ENCODE data around the gene PDHX.

PDHX gene

DNA sequence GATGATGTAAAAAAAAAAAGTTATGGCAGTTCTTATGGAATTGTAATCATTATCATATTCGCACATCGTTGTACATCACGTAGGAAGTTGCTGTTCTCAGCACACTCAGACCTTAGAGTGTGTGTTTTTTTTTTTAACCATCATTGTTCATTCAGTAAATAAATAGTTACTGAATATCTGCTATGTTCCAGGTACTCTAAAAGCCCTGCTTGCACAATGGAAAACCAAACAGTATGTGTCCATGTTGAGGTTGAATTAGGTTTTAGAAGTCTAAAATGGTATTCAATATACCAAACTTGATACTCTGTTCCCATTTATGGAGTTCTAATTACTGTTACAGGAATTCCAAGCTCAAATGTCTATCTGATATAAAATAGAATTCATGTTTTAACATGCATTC lies 41.2 kb downstream of the PDHX start:
- DNase-seq (ENCODE audit: low spot score) = no peak

DNA sequence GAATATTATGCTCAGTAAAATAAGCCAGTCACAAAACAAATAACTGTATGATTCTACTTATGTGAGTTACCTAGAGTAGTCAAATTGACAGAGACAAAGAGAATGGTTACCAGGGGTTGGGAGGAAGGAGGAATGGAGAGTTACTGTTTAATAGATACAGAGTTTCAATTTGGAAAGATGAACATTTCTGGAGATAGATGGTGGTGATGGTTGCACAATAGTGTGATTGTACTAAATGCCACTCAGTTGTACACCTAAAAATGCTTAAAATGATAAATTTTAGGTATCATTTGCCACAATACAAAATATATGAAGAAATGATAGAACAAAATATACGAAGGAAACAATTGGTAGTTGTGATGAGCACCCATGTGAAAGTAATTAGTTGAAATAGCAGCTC lies 43.4 kb downstream of the PDHX start:
- DNase-seq (ENCODE audit: low spot score) = no peak

DNA sequence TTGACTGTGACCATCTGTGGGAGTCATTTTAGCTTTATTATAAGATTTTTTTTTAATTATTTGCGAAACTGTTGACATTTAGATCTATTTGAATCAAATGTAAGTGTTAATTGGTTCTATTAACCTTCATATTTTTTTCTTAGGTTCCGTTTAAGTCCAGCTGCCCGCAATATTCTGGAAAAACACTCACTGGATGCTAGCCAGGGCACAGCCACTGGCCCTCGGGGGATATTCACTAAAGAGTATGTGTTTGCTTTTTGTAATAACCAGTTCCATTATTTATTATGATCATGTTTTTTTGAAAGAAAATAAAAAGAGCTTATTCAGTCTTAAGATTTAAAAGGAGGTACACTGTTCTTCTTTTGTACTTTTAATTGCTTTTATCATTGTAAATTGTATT lies 43.9 kb downstream of the PDHX start:
- DNase-seq (ENCODE audit: low spot score) = no peak

DNA sequence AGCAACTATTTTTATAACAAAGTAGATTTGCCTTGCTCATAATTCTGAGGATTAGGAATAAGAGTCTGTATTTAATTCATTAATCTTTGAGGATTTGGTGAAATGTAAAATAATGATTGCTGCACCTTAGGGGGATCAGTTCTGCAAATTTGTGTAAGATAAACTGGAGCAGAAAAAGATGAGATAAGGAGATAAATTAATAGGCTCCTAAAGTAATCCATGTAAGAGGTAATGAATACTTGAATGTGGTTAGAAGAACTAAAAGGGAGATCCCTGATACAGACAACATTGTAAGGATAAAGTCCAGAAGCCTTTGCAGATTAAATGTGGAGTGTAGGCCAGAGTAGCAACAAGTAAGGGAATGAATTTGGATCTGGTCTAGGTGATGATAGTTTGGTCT lies 45.6 kb downstream of the PDHX start:
- DNase-seq (ENCODE audit: low spot score) = no peak

DNA sequence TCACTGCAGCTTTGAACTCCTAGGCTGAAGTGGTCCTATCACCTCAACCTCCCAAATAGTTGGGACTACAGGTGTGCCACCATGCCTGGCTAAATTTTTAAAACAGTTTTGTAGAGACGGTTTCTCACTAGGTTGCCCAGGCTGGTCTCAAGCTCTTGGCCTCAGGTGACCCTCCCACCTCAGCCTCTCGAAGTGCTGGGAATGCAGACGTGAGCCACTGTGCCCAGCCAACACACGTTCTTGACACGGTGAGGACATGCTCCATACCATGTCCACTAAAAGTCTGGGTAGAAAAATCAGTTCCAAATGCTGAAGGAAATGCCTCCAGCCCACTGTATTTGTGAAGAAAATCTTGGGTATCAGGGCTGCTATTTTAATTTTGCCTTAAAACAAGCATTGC lies 46.9 kb downstream of the PDHX start:
- DNase-seq (ENCODE audit: low spot score) = no peak

DNA sequence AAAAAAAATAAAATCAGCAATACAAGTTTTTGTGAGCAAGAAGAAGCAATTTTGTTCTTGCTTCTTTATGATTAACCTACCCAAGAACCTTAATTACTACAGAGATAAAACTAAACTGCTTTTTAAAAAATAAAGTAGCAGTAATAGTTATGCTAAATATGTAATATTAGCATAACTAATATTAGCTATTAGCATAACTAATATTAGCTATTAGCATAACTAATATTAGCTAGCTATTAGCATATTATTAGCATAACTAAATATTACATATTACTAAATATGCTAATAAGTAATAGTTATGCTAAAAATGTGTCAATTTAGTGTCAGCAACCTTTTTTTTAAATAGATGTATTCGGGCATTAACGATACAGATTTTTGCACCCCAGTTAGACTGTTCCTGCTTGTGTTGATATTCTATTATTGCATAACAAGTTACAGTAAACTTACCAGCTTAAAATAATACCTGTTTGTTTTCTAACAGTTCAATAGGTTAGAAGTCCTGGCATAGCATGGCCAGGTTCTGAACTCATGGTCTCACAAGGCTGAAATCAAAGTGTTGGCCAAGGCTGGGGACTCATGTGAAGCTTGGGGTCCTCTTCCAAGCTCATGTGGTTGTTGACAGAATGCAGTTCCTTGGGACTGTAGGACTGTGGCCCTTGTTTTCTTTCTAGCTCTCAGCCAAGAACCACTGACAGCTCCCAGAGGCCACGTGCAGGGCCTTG lies 48.4 kb downstream of the PDHX start:
- DNase-seq (ENCODE audit: low spot score) = no peak

DNA sequence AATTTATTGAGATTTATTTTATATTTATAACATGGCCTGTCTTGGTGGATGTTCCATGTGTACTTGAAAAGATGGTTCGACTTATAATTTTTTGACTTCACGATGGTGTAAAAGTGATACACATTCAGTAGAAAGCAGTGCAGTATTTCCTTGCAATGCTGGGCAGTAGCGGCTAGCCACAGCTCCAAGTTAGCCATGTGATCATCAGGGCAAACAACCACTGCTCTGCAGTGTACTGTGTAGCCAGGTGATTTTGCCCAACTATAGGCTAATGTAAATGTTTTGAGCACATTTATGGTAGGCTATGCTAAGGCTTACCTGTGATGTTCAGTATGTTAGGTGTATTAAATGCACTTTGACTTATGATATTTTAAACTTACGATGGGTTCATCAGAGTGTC lies 52.4 kb downstream of the PDHX start:
- DNase-seq (ENCODE audit: low spot score) = no peak

DNA sequence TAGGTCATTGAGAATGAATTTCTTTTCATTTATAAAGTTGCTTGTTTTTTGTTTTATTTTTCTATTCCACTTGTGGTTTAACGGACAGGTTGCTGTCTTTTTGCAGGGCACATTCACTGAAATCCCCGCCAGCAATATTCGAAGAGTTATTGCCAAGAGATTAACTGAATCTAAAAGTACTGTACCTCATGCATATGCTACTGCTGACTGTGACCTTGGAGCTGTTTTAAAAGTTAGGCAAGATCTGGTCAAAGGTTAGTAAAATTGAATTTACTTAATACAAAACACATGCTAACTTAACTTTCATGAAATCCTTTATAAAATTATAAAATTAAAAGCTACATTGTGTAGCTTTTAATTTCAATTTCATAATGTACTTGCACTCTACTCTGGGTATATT lies 53.6 kb downstream of the PDHX start:
- DNase-seq (ENCODE audit: low spot score) = no peak

DNA sequence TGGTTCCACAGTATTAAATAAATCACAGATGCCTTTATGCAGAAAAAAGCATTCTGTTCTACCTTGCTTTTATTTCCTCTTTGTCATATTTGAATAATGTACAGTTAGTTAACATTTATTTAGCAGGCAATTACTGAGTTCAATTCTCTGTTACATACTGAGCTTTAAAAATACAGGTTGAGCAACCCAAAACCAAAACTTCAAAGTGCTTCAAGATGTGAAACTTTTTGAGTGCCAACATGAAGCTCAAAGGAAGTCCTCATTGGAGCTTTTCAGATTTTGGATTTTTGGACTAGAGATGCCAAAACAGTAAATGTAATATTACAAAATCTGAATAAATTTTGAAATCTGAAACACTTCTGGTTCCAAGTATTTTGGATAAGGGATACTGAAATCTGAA lies 54.1 kb downstream of the PDHX start:
- no peak for DNase-seq (ENCODE audit: low spot score)

DNA sequence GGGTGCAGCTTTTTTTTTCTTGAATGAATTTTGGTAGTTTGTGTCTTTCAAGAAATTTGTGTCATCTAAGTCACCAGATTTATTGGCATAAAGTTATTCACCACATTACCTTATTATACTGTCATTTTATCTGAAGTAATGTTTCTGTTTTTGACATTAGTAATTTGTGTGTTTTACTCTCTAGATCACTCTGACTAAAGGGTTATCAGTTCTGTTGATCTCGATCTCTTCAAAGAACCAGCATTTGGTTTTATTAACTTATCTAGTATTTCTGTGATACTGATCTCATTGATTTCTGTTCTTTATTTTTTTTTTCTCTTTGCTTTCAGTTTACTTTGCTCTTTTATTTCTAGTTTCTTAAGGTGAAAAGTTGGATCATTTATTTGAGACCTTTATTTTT lies 55.5 kb downstream of the PDHX start:
- no peak for DNase-seq (ENCODE audit: low spot score)

DNA sequence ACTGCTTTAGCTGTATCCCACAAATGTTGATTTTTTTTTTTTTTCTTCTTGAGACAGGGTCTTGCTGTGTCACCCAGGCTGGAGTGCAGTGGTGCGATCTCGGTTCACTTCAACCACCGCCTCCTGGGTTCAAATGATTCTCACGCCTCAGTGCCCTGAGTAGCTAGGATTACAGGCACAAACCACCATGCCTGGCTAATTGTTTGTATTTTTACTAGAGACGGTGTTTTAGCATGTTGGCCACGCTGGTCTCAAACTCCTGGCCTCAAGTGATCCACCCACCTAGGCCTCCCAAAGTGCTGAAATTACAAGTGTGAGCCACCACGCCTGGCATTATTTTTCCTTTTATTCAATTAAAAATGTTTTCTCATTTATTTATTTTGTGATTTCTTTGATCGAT lies 55.9 kb downstream of the PDHX start:
- DNase-seq (ENCODE audit: low spot score) = no peak

DNA sequence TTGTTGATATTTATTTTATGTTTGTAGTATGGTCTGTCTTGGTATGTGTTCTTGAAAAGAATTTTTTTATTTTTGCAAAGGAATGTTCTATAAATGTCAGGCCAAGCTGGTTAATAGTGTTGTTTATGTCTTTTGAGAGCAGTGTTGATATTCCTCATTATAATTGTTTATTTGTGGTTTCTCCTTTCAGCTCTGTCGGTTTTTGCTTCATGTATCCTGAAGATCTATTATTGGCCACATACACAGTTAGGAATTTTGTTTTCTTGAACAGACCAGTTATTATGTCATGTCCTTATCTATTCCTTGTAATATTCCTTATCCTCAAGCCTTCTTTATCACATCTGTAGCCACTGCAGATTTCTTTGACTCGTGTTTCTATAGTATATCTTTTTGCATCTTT lies 56.5 kb downstream of the PDHX start:
- no peak for DNase-seq (ENCODE audit: low spot score)

DNA sequence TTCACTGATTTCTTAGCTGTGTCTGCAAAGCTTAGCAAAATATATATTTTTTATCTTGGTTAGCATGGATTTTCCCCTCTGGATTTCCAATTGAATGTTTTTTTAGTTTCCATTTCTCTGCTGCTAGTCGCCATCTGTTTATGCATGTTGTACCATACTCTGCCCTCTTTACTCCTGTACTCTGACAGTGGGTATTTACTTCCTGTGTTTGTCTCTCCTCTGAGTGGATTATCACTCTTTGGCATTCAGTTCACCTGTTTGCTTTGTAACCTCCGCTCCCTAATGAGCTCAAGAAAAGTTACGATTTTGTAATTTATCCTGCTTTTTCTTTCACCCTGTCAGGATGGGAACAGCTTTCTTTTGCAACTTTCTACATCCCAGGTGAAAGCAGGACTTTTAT lies 59.1 kb downstream of the PDHX start:
- no peak for DNase-seq (ENCODE audit: low spot score)

DNA sequence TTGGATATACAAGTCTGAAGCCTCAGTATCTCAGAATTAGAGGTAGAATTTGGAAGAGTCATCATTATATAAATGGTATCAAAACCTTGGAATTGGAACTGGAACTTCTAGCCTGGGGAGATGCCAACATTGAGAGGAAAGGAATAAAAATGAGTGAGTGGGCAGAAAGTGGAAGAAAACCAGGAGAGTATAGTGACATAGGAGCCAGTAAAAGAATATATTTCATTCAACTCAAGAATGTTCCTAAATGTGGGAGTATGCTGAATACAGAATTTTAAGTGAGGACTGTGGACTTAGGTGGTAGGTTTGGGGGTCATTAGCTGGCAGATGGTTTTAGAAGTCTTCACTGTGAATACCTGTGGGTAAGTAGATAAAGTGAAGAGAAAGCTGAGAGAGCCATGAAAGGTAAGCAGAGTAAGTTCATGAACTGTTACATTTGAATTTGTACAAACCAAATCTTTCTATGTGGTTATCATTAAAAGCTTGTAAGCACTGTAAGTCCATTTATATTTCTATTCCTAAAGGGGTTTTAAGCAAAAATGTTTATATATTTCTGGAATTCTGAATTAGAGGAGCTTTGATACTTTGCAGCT lies 60.2 kb downstream of the PDHX start:
- no peak for DNase-seq (ENCODE audit: low spot score)

DNA sequence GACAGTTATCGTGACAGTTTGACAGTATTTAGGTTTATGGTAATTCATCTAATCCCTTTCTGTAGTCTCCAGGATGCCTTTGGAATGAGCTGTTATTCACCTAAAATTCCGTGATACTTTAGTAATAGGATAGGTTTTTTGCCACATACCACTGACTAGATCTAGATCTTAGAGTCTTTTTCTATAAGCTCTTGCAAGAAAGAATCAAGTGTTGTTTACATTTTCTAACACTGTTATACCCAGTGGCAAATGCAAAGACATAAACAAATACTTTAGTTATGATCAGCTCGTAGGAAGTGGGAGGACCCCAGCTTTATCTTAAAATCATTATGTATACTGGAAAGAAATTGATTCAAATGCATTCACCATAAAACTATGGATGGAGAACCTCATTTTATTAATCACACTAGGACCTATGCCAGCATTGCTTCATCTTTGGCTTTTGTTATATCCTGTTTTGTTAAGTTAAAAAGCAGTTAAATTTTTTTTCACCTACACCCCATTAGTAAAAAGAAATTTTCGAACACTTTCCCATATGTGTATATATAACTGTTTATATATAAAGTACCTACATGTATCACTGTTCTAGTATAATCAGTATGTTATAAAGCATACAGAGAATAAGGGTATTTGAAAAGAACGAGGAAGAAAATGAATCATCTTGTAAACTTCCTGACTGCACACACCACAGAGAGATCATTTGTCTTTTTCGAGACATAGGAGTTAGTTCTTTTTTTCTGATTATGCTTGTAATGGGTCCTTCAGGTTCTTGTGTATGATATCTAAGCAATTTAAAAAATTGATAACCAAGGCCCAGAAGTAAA lies 60.9 kb downstream of the PDHX start:
- no peak for DNase-seq (ENCODE audit: low spot score)

DNA sequence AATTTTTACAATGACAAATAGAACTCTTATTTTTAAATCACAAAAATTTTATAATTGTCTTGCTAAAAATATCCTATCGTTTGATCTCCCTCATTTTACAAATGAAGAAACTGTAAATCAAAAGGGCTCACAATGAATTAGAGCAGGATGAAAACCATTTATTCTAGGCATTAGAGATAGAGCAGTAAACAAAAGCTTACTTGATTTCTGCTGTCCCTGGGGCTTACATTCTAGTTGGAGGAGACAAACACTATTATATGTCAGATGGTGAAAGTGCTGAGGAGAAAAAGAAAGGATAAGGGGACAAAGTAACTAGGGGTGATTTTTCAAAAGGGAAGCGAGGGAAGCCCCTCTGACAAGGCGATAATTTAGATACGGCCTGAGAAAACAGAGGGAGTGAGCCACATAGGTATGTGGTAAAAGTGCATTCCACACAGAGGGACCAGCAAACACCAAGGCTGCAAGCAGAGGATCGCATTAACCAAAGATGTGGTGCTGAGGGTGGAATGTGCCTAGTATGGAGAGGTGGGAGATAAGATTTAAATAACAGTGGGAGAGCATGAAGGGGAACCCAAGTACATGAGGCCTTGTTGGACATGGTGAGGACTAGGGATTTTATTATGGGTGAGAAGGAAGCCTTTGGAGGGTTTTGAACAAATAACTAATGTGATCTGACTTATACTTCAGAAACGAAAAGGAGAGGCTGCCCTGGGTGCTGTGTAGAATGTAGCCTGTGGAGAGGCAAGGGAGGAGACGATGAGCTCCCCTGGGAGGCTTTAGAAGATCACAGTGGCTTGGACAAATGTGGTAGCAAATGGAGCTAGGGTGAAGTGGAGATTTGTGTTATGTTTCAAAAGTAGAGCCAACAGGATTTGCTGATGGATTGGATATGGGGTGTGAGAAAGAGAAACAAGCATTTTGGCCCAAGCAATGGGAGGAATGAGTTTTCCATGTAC lies 62.1 kb downstream of the PDHX start:
- no peak for DNase-seq (ENCODE audit: low spot score)

DNA sequence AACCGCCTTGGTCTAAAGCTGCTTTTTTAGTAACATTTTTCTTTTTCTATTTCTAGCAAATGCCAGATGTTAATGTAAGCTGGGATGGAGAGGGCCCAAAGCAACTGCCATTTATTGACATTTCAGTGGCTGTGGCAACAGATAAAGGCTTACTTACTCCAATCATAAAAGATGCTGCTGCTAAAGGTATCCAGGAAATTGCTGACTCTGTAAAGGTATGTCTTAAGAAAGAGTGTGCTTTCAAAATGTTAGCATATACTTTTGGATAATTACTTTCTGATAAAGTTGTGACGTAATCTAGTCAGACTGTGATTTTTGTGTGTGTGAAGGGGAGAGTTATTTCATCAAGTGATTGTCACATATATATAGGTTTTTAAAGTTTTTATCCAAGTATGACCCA lies 68.1 kb downstream of the PDHX start:
- DNase-seq (ENCODE audit: low spot score) = no peak

DNA sequence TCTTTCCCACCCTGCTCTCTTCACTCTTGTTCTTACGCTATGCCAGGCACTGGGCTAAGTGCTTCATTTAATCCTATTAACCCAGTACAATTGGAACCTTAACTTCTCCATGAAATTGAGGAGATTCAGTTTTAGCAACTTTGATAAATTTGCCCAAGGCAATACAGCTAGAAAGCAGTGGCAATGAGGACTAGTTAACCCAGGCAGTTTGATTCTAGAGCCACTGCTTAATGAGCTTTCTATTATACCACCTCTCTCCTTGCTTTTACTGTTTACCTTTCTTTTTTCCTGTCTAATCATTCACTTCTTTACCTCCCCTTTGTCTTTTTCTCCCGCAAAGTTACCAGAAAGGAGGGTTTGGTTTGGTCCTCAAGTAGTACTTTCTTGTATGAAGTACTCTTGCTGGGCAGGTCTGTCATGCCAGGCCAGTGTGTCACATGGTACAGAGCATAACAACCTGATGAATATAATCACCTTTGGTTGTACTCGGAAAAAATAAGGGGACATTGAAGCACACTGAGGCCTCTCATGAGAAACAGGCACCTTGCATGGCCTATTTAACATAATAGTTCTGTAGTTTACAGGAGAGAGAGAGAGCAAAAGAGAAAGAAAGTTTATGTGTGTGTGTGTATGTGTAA lies 70.6 kb downstream of the PDHX start:
- no peak for DNase-seq (ENCODE audit: low spot score)

DNA sequence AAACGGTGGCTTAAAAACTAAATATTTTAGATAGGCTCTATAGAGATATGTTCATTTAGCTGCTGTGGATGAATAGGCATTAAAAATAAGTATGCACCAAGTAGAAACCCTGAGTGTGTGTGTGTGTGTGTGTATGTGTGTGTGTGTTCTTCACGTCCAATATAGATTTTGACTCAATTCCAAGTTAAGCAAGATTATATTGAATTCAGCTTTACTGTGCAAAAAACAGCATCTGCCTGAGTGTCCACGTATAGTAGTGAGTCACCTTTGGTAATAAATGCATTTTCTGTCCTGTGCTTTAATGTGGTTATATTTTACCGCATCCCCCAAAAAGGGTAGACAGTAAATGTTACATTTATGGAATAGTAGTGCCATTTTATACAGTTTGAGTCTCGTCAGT lies 71.2 kb downstream of the PDHX start:
- no peak for DNase-seq (ENCODE audit: low spot score)

DNA sequence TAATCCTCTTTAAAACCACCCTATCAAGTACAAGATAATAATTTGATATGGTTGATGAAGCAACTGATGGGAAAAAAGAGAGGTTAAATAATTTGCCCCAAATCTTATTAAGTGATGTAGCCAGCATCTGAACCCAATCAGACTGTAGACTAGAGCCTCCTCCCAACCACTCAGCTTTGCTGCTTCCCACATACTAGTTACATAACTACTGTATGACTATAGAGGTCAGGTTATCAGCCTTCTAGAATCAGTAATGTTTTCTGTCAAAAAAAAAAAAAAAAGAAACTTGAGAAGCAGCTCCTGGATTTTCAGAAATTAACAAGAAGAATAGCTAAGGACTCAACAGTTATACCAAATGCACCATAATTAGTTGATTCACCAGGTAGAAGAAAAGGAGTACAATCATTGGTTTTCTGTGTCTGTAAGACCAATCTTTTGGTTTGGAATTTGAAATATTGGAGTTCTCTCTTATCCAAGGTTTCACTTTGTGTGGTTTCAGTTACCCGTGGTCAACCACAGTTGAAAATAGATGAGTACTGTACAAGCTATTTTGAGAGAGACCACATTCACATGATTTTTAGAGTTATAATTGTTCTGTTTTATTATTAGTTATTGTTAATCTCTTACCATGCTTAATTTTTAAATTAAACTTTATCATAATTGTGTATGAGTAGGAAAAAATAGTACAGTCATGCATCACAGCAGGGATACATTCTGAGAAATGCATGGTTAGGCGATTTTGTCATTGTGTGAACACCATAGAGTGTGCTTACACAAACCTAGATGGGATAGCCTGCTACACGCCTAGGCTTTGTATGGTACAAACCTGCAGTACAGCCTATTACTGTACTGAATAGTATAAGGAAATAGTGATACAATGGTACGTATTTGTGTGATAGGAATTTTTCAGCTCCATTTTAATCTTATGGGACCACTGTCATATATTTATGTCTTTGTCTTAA lies 72.2 kb downstream of the PDHX start:
- no peak for DNase-seq (ENCODE audit: low spot score)

DNA sequence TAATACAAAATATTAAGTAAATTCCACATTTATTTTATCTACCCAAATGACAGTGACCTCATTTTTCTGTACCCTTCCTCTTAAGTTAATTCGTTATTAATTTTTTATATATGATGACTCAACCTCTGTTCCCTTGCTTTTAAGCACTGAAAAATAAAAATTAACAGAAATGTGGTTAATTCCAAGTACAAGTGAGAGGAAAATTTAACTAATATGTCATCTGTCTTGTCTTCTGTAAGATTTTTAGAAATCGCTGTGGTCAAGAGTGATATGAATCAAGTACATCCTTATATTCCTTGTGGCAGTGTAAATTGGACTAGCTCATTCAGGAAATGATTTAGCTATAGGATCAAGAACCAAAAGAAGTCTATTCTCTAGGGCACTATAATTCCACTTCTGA lies 74.5 kb downstream of the PDHX start:
- no peak for DNase-seq (ENCODE audit: low spot score)

All from ecto neural progenitor cell (in vitro differentiated cells).